Natural killer cell (primary cell): Measurements from ENCODE around the gene HOXA7. TPM values are rescaled to one million over a fixed set of nuclear protein-coding genes. Genes with fewer than 3 reads are reported as not detected.
A peak's percentile ranks its signal among the peaks of the same experiment; 100 is the strongest.

Source experiments
- ATAC-seq, 3 donors: fragments of 150-1000 bp in 2 of 3; fragments of 200-7000 bp in 1 of 3; cut with Tn5 transposase; 1 replicate in 1 of 3; 2 replicates in 2 of 3; pipeline ENCODE4 v1.10.0; 2021; ENCODE audit warnings: mild to moderate bottlenecking in 2 of 3, moderate library complexity in 2 of 3
- DNase-seq, 2 donors: peaks; one replicate each; pipeline versions ENCODE4 v3.0.0 to v3.0.0-alpha.2; 2013 to 2021; ENCODE audit warnings: mixed read lengths in 1 of 2
- H3K27ac ChIP-seq: one replicate; pipeline ENCODE4 v1.5.1; 2013; ENCODE audit warnings: mild to moderate bottlenecking, low read length
- H3K27me3 ChIP-seq: one replicate; pipeline ENCODE4 v1.6.1; 2013; ENCODE audit warnings: low read length; ENCODE audit not compliant: control insufficient read depth, insufficient read depth
- H3K36me3 ChIP-seq: one replicate; pipeline ENCODE4 v1.6.1; 2013; ENCODE audit warnings: low read length; ENCODE audit not compliant: control insufficient read depth, insufficient read depth
- H3K4me1 ChIP-seq: one replicate; pipeline ENCODE4 v1.6.1; 2013; ENCODE audit warnings: low read length; ENCODE audit not compliant: control insufficient read depth, insufficient read depth
- H3K4me3 ChIP-seq: one replicate; pipeline ENCODE4 v1.5.1; 2013; ENCODE audit warnings: low read length
- H3K9me3 ChIP-seq: one replicate; pipeline ENCODE4 v1.6.1; 2013; ENCODE audit warnings: low read length; ENCODE audit not compliant: control insufficient read depth, insufficient read depth
- H3K27ac Mint-ChIP-seq, 2 donors: one replicate each; pipeline ENCODE4 v1.8.0; 2022; ENCODE audit warnings: mild to moderate bottlenecking in 2 of 2, mixed read lengths in 2 of 2, moderate library complexity in 1 of 2
- H3K27me3 Mint-ChIP-seq, 2 donors: one replicate each; pipeline ENCODE4 v1.8.0; 2022; ENCODE audit warnings: low read depth in 2 of 2, mixed read lengths in 2 of 2
- H3K36me3 Mint-ChIP-seq: one replicate; pipeline ENCODE4 v1.8.0; 2022; ENCODE audit warnings: mixed read lengths
- H3K4me1 Mint-ChIP-seq, 2 donors: one replicate each; pipeline ENCODE4 v1.8.0; 2022; ENCODE audit warnings: mixed read lengths in 2 of 2
- H3K4me3 Mint-ChIP-seq: one replicate; pipeline ENCODE4 v1.8.0; 2022; ENCODE audit warnings: mild to moderate bottlenecking, moderate library complexity, mixed read lengths
- H3K9me3 Mint-ChIP-seq, 2 donors: one replicate each; pipeline ENCODE4 v1.8.0; 2022; ENCODE audit warnings: mixed read lengths in 2 of 2
- WGBS: methylation state at CpG from one replicate; pipeline ENCODE4 v1.1.7; 2013; ENCODE audit warnings: missing lambda C conversion rate; ENCODE audit not compliant: insufficient coverage; 5-methylcytosine and 5-hydroxymethylcytosine counted together
- intact Hi-C: fragments of 100-400 bp; cut with micrococcal nuclease; formaldehyde crosslinking; loops from one replicate; pipeline ENCODE4 v1.14.2; 2022
- total RNA-seq, 4 donors: library from RNA; stranded (reverse); fragments of 120-200 nt in 1 of 4; gene quantifications; one replicate each; pipeline versions ENCODE4 v1.2.3 to v1.2.4, GENCODE V29; 2013 to 2022
- TF ChIP-seq, protein P1 (sequence below): fragments of 200-600 bp; IDR thresholded peaks from one replicate; pipeline ENCODE4 v1.8.0; 2022; ENCODE audit warnings: antibody characterized with exemption

Gene HOXA7
- total RNA-seq, 3 donors from 2014 or later (not counting 1 experiment from before 2014, with no cell fraction given): not detected

GRCh38 chr7:27186668-27187474 lies 30.4 kb upstream of the HOXA7 start:
- Mint-ChIP-seq H3K9me3 (no peaks in the 10 kb centered on the region), H3K4me1 (peaks cover 45 to 58% of the 10 kb centered on the region in 2 donors), H3K36me3 (no peaks in the 10 kb centered on the region), H3K27ac (no peak overlapping the region), H3K27me3 (peaks cover 82 to 85% of the 10 kb centered on the region in 2 donors), H3K4me3 (peak overlapping the region; percentile 81)
- H3K4me1 ChIP-seq: peaks cover 59% of the 10 kb centered on the region
- peaks cover 96% of the 10 kb centered on the region for H3K27me3 ChIP-seq
- no peak overlapping the region for H3K27ac ChIP-seq
- ATAC-seq (no peak), DNase-seq (no peak)
- H3K4me3 ChIP-seq: no peak overlapping the region
- TF ChIP-seq, protein P1, sequence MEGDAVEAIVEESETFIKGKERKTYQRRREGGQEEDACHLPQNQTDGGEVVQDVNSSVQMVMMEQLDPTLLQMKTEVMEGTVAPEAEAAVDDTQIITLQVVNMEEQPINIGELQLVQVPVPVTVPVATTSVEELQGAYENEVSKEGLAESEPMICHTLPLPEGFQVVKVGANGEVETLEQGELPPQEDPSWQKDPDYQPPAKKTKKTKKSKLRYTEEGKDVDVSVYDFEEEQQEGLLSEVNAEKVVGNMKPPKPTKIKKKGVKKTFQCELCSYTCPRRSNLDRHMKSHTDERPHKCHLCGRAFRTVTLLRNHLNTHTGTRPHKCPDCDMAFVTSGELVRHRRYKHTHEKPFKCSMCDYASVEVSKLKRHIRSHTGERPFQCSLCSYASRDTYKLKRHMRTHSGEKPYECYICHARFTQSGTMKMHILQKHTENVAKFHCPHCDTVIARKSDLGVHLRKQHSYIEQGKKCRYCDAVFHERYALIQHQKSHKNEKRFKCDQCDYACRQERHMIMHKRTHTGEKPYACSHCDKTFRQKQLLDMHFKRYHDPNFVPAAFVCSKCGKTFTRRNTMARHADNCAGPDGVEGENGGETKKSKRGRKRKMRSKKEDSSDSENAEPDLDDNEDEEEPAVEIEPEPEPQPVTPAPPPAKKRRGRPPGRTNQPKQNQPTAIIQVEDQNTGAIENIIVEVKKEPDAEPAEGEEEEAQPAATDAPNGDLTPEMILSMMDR: no peak
- intact Hi-C loops: loop anchor here (2.0 to 5.0 kb wide), 2 partner anchors 14 to 35 kb away; partner anchors contain the start of gene HOXA3
- 63% methylated on average over 1 of the region's 4 CpGs for WGBS
- no peaks in the 10 kb centered on the region for H3K9me3 ChIP-seq
- no peaks in the 10 kb centered on the region for H3K36me3 ChIP-seq

DNA sequence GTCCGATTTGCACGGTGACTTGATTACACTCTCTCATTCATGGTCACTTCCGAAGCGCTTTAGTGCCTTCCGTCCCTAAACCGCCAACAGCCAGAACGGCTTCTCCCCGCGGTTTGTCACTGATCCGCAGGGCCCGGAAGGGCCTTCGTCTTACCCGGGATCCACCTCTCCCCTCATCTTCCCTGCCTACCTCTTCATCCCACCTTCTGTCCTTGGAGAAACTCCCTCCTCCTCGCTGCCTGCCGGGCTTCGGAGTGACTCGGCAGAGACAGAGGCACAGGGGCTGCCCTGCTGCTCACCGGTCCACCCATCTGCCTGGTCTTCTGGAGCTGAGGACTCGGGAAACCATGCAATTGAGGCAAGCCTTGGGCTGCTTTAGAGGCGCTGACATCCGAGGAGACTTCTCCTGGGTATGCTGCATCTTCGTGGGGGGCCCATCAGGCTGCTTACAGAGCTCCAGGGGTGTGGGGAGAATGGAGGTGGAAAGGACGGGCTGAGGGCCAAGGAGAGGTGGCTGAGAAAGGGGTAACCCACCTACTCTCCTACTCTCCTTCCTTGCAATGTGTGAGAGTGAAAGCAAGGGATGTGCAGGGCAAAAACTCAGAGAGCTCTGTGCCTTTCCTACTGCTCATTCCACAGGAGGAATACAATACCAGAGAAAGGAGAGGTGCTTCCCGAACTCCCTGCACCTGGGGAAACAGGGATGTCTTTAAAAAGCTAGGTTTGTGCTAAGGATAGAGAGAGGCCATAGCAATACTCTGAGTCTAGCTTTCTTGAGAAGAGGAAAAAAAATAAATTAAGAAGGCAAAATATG lies 29.6 kb upstream of the HOXA7 start:
- H3K27me3 Mint-ChIP-seq: peaks cover 80 to 85% of the 10 kb centered on the region in 2 donors
- ATAC-seq (no peak), DNase-seq (peak; percentile 15 to 25)
- H3K9me3 Mint-ChIP-seq: no peaks in the 10 kb centered on the region
- intact Hi-C loops: loop anchor here (2.0 to 5.0 kb wide), 3 partner anchors 13 to 34 kb away; partner anchors contain the start of genes HOXA3 and HOXA9
- peak overlapping the region; percentile 8 to 29 for H3K27ac Mint-ChIP-seq
- Histone ChIP-seq H3K27me3 (peaks cover 90% of the 10 kb centered on the region), H3K36me3 (no peaks in the 10 kb centered on the region), H3K9me3 (no peaks in the 10 kb centered on the region), H3K4me1 (peaks cover 56% of the 10 kb centered on the region), H3K27ac (no peak overlapping the region), H3K4me3 (no peak overlapping the region)
- WGBS: 9% methylated on average over 23 of the region's 24 CpGs
- TF ChIP-seq, protein P1: no peak
- no peaks in the 10 kb centered on the region for H3K36me3 Mint-ChIP-seq
- peaks cover 44 to 58% of the 10 kb centered on the region in 2 donors for H3K4me1 Mint-ChIP-seq
- H3K4me3 Mint-ChIP-seq: peak overlapping the region; percentile 81

DNA sequence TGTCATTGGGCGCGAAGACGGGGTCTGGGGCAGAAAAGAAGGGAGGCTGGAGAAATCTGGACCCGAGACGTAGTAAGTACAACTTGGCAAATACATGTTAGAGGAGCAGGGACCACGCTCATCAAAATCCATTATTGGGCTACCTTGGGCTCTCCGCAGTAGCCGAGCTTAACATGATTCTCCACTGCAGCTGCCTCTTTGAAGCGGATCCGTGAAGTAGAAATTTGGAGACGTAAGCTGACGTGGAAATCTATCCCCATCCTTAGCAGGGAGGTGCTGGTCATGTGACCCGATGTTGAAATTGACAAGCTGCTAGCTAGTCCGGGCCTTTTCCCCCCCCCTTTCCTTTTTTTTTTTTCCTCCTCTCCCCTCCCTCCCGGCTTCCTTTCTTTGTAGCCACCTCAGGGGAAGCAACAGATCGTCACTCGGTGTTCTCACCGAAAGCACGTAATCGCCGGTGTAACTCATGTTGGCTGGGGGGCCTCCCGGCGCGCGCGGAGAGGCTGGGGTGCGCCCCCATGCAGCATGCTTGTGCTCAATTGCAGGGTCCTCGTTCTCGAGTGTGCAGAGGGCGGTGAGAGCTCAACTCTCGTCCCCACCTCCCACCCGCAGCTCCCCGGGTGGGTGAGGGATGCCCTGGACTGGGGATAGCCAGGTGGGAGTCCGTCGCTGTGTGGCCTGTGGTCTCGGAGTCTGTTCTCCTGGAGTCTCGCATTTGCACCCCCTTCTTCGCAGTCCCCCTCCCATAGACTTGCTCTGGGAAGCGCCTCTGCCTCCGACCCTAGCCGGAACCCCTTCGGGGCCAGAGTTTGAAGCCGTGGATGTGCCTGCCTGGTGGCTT lies 28.8 kb upstream of the HOXA7 start, which contains the start of gene HOXA11:
TSS of gene HOXA11 (minus strand) at position 220 of the 841 bp plus-strand sequence. CDS start at position 132, 88 bp downstream.
- peaks cover 44 to 58% of the 10 kb centered on the region in 2 donors for H3K4me1 Mint-ChIP-seq

More for the DNA sequence above, 28.8 kb upstream of the HOXA7 start, which contains the start of gene HOXA11:
- Histone ChIP-seq H3K27me3 (peaks cover 90% of the 10 kb centered on the region), H3K4me1 (peaks cover 56% of the 10 kb centered on the region), H3K36me3 (no peaks in the 10 kb centered on the region), H3K27ac (no peak within 1 kb of the TSS), H3K9me3 (no peaks in the 10 kb centered on the region), H3K4me3 (peak within 1 kb of the TSS; percentile 30)
- peak; percentile 16 to 53 for DNase-seq
- peaks cover 74 to 82% of the 10 kb centered on the region in 2 donors for H3K27me3 Mint-ChIP-seq
- H3K36me3 Mint-ChIP-seq: no peaks in the 10 kb centered on the region
- no peaks in the 10 kb centered on the region for H3K9me3 Mint-ChIP-seq
- H3K4me3 Mint-ChIP-seq: peak within 1 kb of the TSS; percentile 81
- WGBS: 6% methylated on average over 43 of the region's 43 CpGs
- peak in 2 of 3 donors; percentile 16 to 24 for ATAC-seq
- TF ChIP-seq, protein P1: no peak
- peak within 1 kb of the TSS; percentile 31 to 58 for H3K27ac Mint-ChIP-seq
- intact Hi-C loops: loop anchor here (2.0 to 5.0 kb wide), 2 partner anchors 20 to 33 kb away; partner anchors contain the start of genes HOXA3 and HOXA9
